GM23338 (cell line): Measurements from ENCODE around the gene NRP1. TPM values are rescaled to one million over a fixed set of nuclear protein-coding genes. Genes with fewer than 3 reads are reported as not detected.

Source experiments
- ATAC-seq: fragments of 200-7000 bp; cut with Tn5 transposase; 3 replicates; pipeline ENCODE4 v1.9.1; 2020
- DNase-seq: peaks from one replicate; pipeline ENCODE4 v3.0.0-alpha.2; 2015; ENCODE audit warnings: low spot score
- H2AFZ ChIP-seq: fragments of 200-600 bp; sonication (generic); 2 replicates; pipeline ENCODE4 v1.8.0; 2016; ENCODE audit warnings: antibody characterized with exemption, mild to moderate bottlenecking, moderate library complexity
- H3F3A ChIP-seq: fragments of 200-600 bp; sonication (generic); replicated peaks from 2 replicates; pipeline ENCODE4 v1.8.0; 2017; ENCODE audit warnings: antibody characterized with exemption, mixed run types, low read depth
- H3K27ac ChIP-seq: fragments of 200-600 bp; sonication (generic); 2 replicates; pipeline ENCODE4 v1.6.1; 2016; ENCODE audit warnings: low read depth
- H3K27me3 ChIP-seq: fragments of 200-600 bp; sonication (generic); 2 replicates; pipeline ENCODE4 v1.8.0; 2016; ENCODE audit warnings: mild to moderate bottlenecking, mixed run types, moderate library complexity; ENCODE audit not compliant: insufficient read depth
- H3K36me3 ChIP-seq: fragments of 200-600 bp; sonication (generic); 2 replicates; pipeline ENCODE4 v1.8.0; 2016; ENCODE audit warnings: mild to moderate bottlenecking; ENCODE audit not compliant: insufficient read depth
- H3K4me1 ChIP-seq: fragments of 200-600 bp; sonication (generic); 2 replicates; pipeline ENCODE4 v1.8.0; 2016; ENCODE audit warnings: mild to moderate bottlenecking, moderate library complexity; ENCODE audit not compliant: insufficient read depth
- H3K4me2 ChIP-seq: fragments of 200-600 bp; sonication (generic); 2 replicates; pipeline ENCODE4 v1.7.1; 2017; ENCODE audit warnings: mixed run types
- H3K4me3 ChIP-seq: fragments of 200-600 bp; sonication (generic); 2 replicates; pipeline ENCODE4 v1.6.1; 2016; ENCODE audit warnings: mixed run types
- H3K79me2 ChIP-seq: fragments of 200-600 bp; sonication (generic); replicated peaks from 2 replicates; pipeline ENCODE4 v1.8.0; 2017; ENCODE audit warnings: mild to moderate bottlenecking; ENCODE audit not compliant: insufficient read depth
- H3K9me2 ChIP-seq: fragments of 200-600 bp; sonication (generic); 2 replicates; pipeline ENCODE4 v1.8.0; 2017; ENCODE audit not compliant: insufficient read depth
- H4K20me1 ChIP-seq: fragments of 200-600 bp; sonication (generic); replicated peaks from 2 replicates; pipeline ENCODE4 v1.8.0; 2017; ENCODE audit warnings: mild to moderate bottlenecking; ENCODE audit not compliant: insufficient read depth
- H3K27ac Mint-ChIP-seq: 2 replicates; pipeline ENCODE4 v1.8.0; 2020; ENCODE audit warnings: inconsistent platforms, mild to moderate bottlenecking, moderate library complexity, mixed read lengths
- H3K27me3 Mint-ChIP-seq: 3 replicates; pipeline ENCODE4 v1.8.0; 2022; ENCODE audit warnings: low read depth, mild to moderate bottlenecking, moderate library complexity, mixed read lengths, inconsistent platforms; ENCODE audit not compliant: insufficient read depth, poor library complexity
- H3K36me3 Mint-ChIP-seq: 3 replicates; pipeline ENCODE4 v1.8.0; 2021; ENCODE audit warnings: low read depth, mild to moderate bottlenecking, inconsistent platforms, moderate library complexity, mixed read lengths
- H3K4me1 Mint-ChIP-seq: 3 replicates; pipeline ENCODE4 v1.8.0; 2020; ENCODE audit warnings: mild to moderate bottlenecking, inconsistent platforms, mixed read lengths
- H3K4me3 Mint-ChIP-seq: 3 replicates; pipeline ENCODE4 v1.8.0; 2021; ENCODE audit warnings: moderate library complexity, mild to moderate bottlenecking, inconsistent platforms, mixed read lengths
- H3K9me3 Mint-ChIP-seq: 3 replicates; pipeline ENCODE4 v1.8.0; 2020; ENCODE audit warnings: moderate library complexity, mild to moderate bottlenecking, inconsistent platforms, mixed read lengths
- CREB1 ChIP-seq: fragments of 250-450 bp; sonication (Bioruptor Pico); IDR thresholded peaks from 2 replicates; pipeline ENCODE4 v1.5.0; 2020; ENCODE audit warnings: low read depth, mild to moderate bottlenecking, moderate library complexity
- ETS1 ChIP-seq: IDR thresholded peaks from 2 replicates; pipeline ENCODE4 v1.6.1; 2016; ENCODE audit warnings: antibody characterized with exemption
- EZH2 ChIP-seq: fragments of 200-600 bp; sonication (generic); IDR thresholded peaks from one replicate; pipeline ENCODE4 v1.8.0; 2017; ENCODE audit warnings: antibody characterized with exemption, mild to moderate bottlenecking, low read depth; ENCODE audit not compliant: unreplicated experiment
- EZH2phosphoT487 ChIP-seq: fragments of 200-600 bp; sonication (generic); IDR thresholded peaks from one replicate; pipeline ENCODE4 v1.8.1; 2018; ENCODE audit warnings: antibody characterized with exemption; ENCODE audit not compliant: unreplicated experiment
- JUNB ChIP-seq: IDR thresholded peaks from one replicate; pipeline ENCODE4 v1.6.1; 2016; ENCODE audit warnings: antibody characterized with exemption; ENCODE audit not compliant: unreplicated experiment
- NANOG ChIP-seq: IDR thresholded peaks from 2 replicates; pipeline ENCODE4 v1.6.1; 2016; ENCODE audit warnings: antibody characterized with exemption, borderline replicate concordance
- POLR2AphosphoS5 ChIP-seq: IDR thresholded peaks from 2 replicates; pipeline ENCODE4 v1.6.1; 2016; ENCODE audit warnings: antibody characterized with exemption, low read depth
- STAT1 ChIP-seq: IDR thresholded peaks from one replicate; pipeline ENCODE4 v1.6.1; 2016; ENCODE audit warnings: antibody characterized with exemption; ENCODE audit not compliant: unreplicated experiment
- ZNF114 ChIP-seq: fragments of 250-450 bp; sonication (Bioruptor Pico); IDR thresholded peaks from 2 replicates; pipeline ENCODE4 v1.5.0; 2020; ENCODE audit warnings: mild to moderate bottlenecking, moderate library complexity
- ZNF331 ChIP-seq: fragments of 250-450 bp; sonication (Bioruptor Pico); IDR thresholded peaks from 2 replicates; pipeline ENCODE4 v1.5.0; 2020; ENCODE audit warnings: low read depth, mild to moderate bottlenecking, moderate library complexity
- ZNF462 ChIP-seq: fragments of 250-450 bp; sonication (Bioruptor Pico); IDR thresholded peaks from 2 replicates; pipeline ENCODE4 v1.5.0; 2020; ENCODE audit warnings: mild to moderate bottlenecking, moderate library complexity
- polyA plus RNA-seq: library from polyadenylated mRNA; unstranded; fragments of >200 nt; fragmentation: Nextera tagmentation; extraction: Ambion mirVana; gene quantifications from 2 replicates; pipeline ENCODE4 v1.2.1, GENCODE V29; 2016
- total RNA-seq: library from RNA; depleted of rRNA; stranded (reverse); fragments of >200 nt; shearing (Covaris generic); gene quantifications from 2 replicates; pipeline ENCODE4 v1.2.3, GENCODE V29; 2014
- TF ChIP-seq, protein P1 (sequence below): IDR thresholded peaks from one replicate; pipeline ENCODE4 v1.6.1; 2018; ENCODE audit warnings: antibody characterized with exemption; ENCODE audit not compliant: unreplicated experiment
- TF ChIP-seq, protein P2 (sequence below), 2 experiments: fragments of 200-600 bp in 1 of 2; sonication (generic) in 1 of 2; conservative IDR thresholded peaks; 2 replicates each; pipeline versions ENCODE4 v1.5.1 to v1.6.1; 2016 to 2017; ENCODE audit warnings: antibody characterized with exemption in 2 of 2, low read depth in 2 of 2, mild to moderate bottlenecking in 2 of 2, moderate library complexity in 1 of 2

The NRP1 gene
- total and polyA plus RNA-seq, 2 experiments from 2014 or later: 2.9 to 3.5 TPM

- Histone ChIP-seq H3K79me2 (no peaks in the 10 kb centered on the region), H3F3A (no peaks in the 10 kb centered on the region), H3K27ac (no peak overlapping the region), H3K27me3 (no peaks in the 10 kb centered on the region), H4K20me1 (no peaks in the 10 kb centered on the region), H3K4me3 (no peak overlapping the region), H3K4me2 (no peak overlapping the region), H3K9me2 (0 out of 2 replicates have a peak, but pooled peaks cover 5% of the 10 kb centered on the region), H2AFZ (no peak overlapping the region), H3K4me1 (peaks cover 16% of the 10 kb centered on the region), H3K36me3 (no peaks in the 10 kb centered on the region)
- no peak overlapping the region for H3K27ac Mint-ChIP-seq
- ATAC-seq (no peak), DNase-seq (no peak)
- no peak overlapping the region for H3K4me3 Mint-ChIP-seq
- peaks cover 22% of the 10 kb centered on the region for H3K4me1 Mint-ChIP-seq
- no peaks in the 10 kb centered on the region for H3K36me3 Mint-ChIP-seq
- H3K27me3 Mint-ChIP-seq: peaks cover 2% of the 10 kb centered on the region
- H3K9me3 Mint-ChIP-seq: no peaks in the 10 kb centered on the region; the same call in 2 of the 3 replicates
- TF ChIP-seq ZNF114 (CRISPR knock-in tag) (no peak), EZH2phosphoT487 (no peak), ZNF462 (CRISPR knock-in tag) (no peak), POLR2AphosphoS5 (no peak), ZNF331 (CRISPR knock-in tag) (no peak), JUNB (no peak), STAT1 (no peak), EZH2 (no peak), ETS1 (no peak), CREB1 (CRISPR knock-in tag) (no peak), NANOG (no peak)
- TF ChIP-seq, protein P1, sequence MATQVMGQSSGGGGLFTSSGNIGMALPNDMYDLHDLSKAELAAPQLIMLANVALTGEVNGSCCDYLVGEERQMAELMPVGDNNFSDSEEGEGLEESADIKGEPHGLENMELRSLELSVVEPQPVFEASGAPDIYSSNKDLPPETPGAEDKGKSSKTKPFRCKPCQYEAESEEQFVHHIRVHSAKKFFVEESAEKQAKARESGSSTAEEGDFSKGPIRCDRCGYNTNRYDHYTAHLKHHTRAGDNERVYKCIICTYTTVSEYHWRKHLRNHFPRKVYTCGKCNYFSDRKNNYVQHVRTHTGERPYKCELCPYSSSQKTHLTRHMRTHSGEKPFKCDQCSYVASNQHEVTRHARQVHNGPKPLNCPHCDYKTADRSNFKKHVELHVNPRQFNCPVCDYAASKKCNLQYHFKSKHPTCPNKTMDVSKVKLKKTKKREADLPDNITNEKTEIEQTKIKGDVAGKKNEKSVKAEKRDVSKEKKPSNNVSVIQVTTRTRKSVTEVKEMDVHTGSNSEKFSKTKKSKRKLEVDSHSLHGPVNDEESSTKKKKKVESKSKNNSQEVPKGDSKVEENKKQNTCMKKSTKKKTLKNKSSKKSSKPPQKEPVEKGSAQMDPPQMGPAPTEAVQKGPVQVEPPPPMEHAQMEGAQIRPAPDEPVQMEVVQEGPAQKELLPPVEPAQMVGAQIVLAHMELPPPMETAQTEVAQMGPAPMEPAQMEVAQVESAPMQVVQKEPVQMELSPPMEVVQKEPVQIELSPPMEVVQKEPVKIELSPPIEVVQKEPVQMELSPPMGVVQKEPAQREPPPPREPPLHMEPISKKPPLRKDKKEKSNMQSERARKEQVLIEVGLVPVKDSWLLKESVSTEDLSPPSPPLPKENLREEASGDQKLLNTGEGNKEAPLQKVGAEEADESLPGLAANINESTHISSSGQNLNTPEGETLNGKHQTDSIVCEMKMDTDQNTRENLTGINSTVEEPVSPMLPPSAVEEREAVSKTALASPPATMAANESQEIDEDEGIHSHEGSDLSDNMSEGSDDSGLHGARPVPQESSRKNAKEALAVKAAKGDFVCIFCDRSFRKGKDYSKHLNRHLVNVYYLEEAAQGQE: no peak
- TF ChIP-seq, protein P2, sequence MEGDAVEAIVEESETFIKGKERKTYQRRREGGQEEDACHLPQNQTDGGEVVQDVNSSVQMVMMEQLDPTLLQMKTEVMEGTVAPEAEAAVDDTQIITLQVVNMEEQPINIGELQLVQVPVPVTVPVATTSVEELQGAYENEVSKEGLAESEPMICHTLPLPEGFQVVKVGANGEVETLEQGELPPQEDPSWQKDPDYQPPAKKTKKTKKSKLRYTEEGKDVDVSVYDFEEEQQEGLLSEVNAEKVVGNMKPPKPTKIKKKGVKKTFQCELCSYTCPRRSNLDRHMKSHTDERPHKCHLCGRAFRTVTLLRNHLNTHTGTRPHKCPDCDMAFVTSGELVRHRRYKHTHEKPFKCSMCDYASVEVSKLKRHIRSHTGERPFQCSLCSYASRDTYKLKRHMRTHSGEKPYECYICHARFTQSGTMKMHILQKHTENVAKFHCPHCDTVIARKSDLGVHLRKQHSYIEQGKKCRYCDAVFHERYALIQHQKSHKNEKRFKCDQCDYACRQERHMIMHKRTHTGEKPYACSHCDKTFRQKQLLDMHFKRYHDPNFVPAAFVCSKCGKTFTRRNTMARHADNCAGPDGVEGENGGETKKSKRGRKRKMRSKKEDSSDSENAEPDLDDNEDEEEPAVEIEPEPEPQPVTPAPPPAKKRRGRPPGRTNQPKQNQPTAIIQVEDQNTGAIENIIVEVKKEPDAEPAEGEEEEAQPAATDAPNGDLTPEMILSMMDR (conservative IDR thresholded peaks at IDR 0.05; ENCODE audit: low read depth in 2 of 2): no peak
Measured at GRCh38 chr10:33186150-33186549, 148.3 kb downstream of the NRP1 start.
